ENCODE measurements around the gene CRHR1. TPM values are rescaled to one million over a fixed set of nuclear protein-coding genes. Genes with fewer than 3 reads are reported as not detected.
"Not testable (repeated sequence)": the region's sequence is repeated elsewhere in the genome, so short reads cannot be mapped to it uniquely, and the experiment has no call there.

Gene CRHR1
- polyA plus RNA-seq (ENCODE audit: insufficient read length), result 0.62 TPM

GRCh38 chr17:45784293-45784740 is at the start of gene CRHR1:
TSS of gene CRHR1 (plus strand) at chr17:45784320. CDS start at chr17:45784545, 225 bp downstream.
- DNase-seq (ENCODE audit: low read depth), result no peak

- no peak for DNase-seq (ENCODE audit: low read depth)
These were observed 49.5 kb upstream of the CRHR1 start for GRCh38 chr17:45734598-45734997.

- no peak for DNase-seq (ENCODE audit: low read depth)
These were observed 48.6 kb upstream of the CRHR1 start for GRCh38 chr17:45735488-45735887.

- no peak for DNase-seq (ENCODE audit: low read depth)
These were observed 44.3 kb upstream of the CRHR1 start for GRCh38 chr17:45739786-45740185.

- DNase-seq (ENCODE audit: low read depth), result no peak
These were observed 43.4 kb upstream of the CRHR1 start for GRCh38 chr17:45740553-45741330.

GRCh38 chr17:45742251-45742650 is 41.9 kb upstream of the CRHR1 start:
- no peak for DNase-seq (ENCODE audit: low read depth)

- DNase-seq (ENCODE audit: low read depth), result no peak
These were observed 40.3 kb upstream of the CRHR1 start for GRCh38 chr17:45743626-45744326.

GRCh38 chr17:45744826-45745225 is 39.3 kb upstream of the CRHR1 start:
- DNase-seq (ENCODE audit: low read depth), result not testable (repeated sequence)

- no peak for DNase-seq (ENCODE audit: low read depth)
These were observed 38.3 kb upstream of the CRHR1 start for GRCh38 chr17:45745601-45746494.

- DNase-seq (ENCODE audit: low read depth), result no peak
These were observed 36.2 kb upstream of the CRHR1 start for GRCh38 chr17:45747911-45748310.

GRCh38 chr17:45748731-45749310 is 35.3 kb upstream of the CRHR1 start:
- no peak for DNase-seq (ENCODE audit: low read depth)

GRCh38 chr17:45749831-45750335 is 34.2 kb upstream of the CRHR1 start:
- no peak for DNase-seq (ENCODE audit: low read depth)

GRCh38 chr17:45750779-45751440 is 33.2 kb upstream of the CRHR1 start:
- no peak for DNase-seq (ENCODE audit: low read depth)

- no peak for DNase-seq (ENCODE audit: low read depth)
These were observed 32.7 kb upstream of the CRHR1 start for GRCh38 chr17:45751466-45751865.

GRCh38 chr17:45752246-45752645 is 31.9 kb upstream of the CRHR1 start:
- no peak for DNase-seq (ENCODE audit: low read depth)

GRCh38 chr17:45753645-45754225 is 30.4 kb upstream of the CRHR1 start:
- DNase-seq (ENCODE audit: low read depth), result no peak

- DNase-seq (ENCODE audit: low read depth), result no peak
These were observed 29.1 kb upstream of the CRHR1 start for GRCh38 chr17:45755050-45755449.

- DNase-seq (ENCODE audit: low read depth), result no peak
These were observed 27.7 kb upstream of the CRHR1 start for GRCh38 chr17:45756266-45756991.

GRCh38 chr17:45757431-45758218 is 26.5 kb upstream of the CRHR1 start:
- DNase-seq (ENCODE audit: low read depth), result no peak
